ENCODE measurements around the gene CDK14. TPM values are rescaled to one million over a fixed set of nuclear protein-coding genes. Genes with fewer than 3 reads are reported as not detected.

Gene CDK14
- total and polyA plus RNA-seq, 2 donors (not counting 3 experiments of a cell fraction or from before 2014, with no cell fraction given): 5.5 to 34.2 TPM

- Histone ChIP-seq H2AFZ (ENCODE audit: low read depth, low read length) (no peak overlapping the region), H3K36me3 (ENCODE audit: control insufficient read depth in 2 of 2, extremely low read depth in 1 of 2, insufficient read depth in 2 of 2, low read length in 2 of 2) (no peaks in the 10 kb centered on the region), H3K27ac (ENCODE audit: insufficient read depth, low read depth, low read length) (no peak overlapping the region), H3K27me3 (ENCODE audit: control insufficient read depth in 2 of 2, insufficient read depth in 2 of 2, low read length in 2 of 2) (no peaks in the 10 kb centered on the region), H3K9ac (replicated peaks; ENCODE audit: extremely low read depth, insufficient read depth, low read length) (no peak overlapping the region), H3K9me3 (replicated peaks; ENCODE audit: control insufficient read depth, insufficient read depth, low read length) (no peaks in the 10 kb centered on the region), H3K9me1 (replicated peaks; ENCODE audit: control insufficient read depth, extremely low read depth, insufficient read depth, low read length) (no peaks in the 10 kb centered on the region), H4K20me1 (replicated peaks; ENCODE audit: control insufficient read depth, extremely low read depth, insufficient read depth, low read length) (no peaks in the 10 kb centered on the region), H3K4me2 (ENCODE audit: insufficient read depth, low read length) (no peak overlapping the region), H3K4me1 (ENCODE audit: control insufficient read depth, extremely low read depth, insufficient read depth, low read length) (no peaks in the 10 kb centered on the region), H3K79me2 (ENCODE audit: control insufficient read depth, insufficient read depth, low read length) (no peaks in the 10 kb centered on the region), H3K4me3 (replicated peaks in 1 of 3; ENCODE audit: insufficient read depth in 1 of 3, low read depth in 1 of 3, low read length in 3 of 3) (no peak overlapping the region)
- ChIA-PET CTCF (no interaction called here), POLR2A (no interaction called here)
- dilution Hi-C loops (cut with MboI; ENCODE audit: extremely low pct_ligation_motif_present, low sequenced_read_pairs) (no loop called here), intact Hi-C loops (cut with micrococcal nuclease) (no loop called here)
- no peak for DNase-seq (ENCODE audit: low read depth, low spot score)
- BruUV-seq (replicated peaks): no TSS peak
- no peak for TF ChIP-seq POLR2A (IDR thresholded peaks at IDR 0.05; ENCODE audit: low read depth, low read length)
- no peak for TF ChIP-seq MYC (IDR thresholded peaks at IDR 0.05; ENCODE audit: low read depth, low read length)
- TF ChIP-seq CTCF (IDR thresholded peaks at IDR 0.05; ENCODE audit: extremely low read depth in 1 of 2, insufficient read depth in 1 of 2, low read depth in 1 of 2, low read length in 2 of 2): no peak
- no peak for TF ChIP-seq POLR2AphosphoS5 (IDR thresholded peaks at IDR 0.05; ENCODE audit: insufficient read depth, low read depth, low read length)
- no peak for TF ChIP-seq EZH2 (IDR thresholded peaks at IDR 0.05; ENCODE audit: borderline replicate concordance, low read depth, low read length, severe bottlenecking)
- FAIRE-seq: no peak
These were observed 541.8 kb downstream of the CDK14 start for GRCh38 chr7:91137788-91138368.

- H3K4me3 ChIP-seq (replicated peaks in 1 of 3; ENCODE audit: insufficient read depth in 1 of 3, low read depth in 1 of 3, low read length in 3 of 3): no peak overlapping the region
- no peaks in the 10 kb centered on the region for H3K4me1 ChIP-seq (ENCODE audit: control insufficient read depth, extremely low read depth, insufficient read depth, low read length)
- intact Hi-C loops (cut with micrococcal nuclease) (no loop called here), dilution Hi-C loops (cut with MboI; ENCODE audit: extremely low pct_ligation_motif_present, low sequenced_read_pairs) (no loop called here)
- H3K27me3 ChIP-seq (ENCODE audit: control insufficient read depth in 2 of 2, insufficient read depth in 2 of 2, low read length in 2 of 2): no peaks in the 10 kb centered on the region
- no peak for DNase-seq (ENCODE audit: low read depth, low spot score)
- POLR2A ChIA-PET: no interaction called here
- no peaks in the 10 kb centered on the region for H3K79me2 ChIP-seq (ENCODE audit: control insufficient read depth, insufficient read depth, low read length)
- BruUV-seq (replicated peaks): no TSS peak
- H3K9me1 ChIP-seq (replicated peaks; ENCODE audit: control insufficient read depth, extremely low read depth, insufficient read depth, low read length): no peaks in the 10 kb centered on the region
- no peaks in the 10 kb centered on the region for H4K20me1 ChIP-seq (replicated peaks; ENCODE audit: control insufficient read depth, extremely low read depth, insufficient read depth, low read length)
- CTCF ChIA-PET: no interaction called here
- no peak overlapping the region for H3K9ac ChIP-seq (replicated peaks; ENCODE audit: extremely low read depth, insufficient read depth, low read length)
- H3K4me2 ChIP-seq (ENCODE audit: insufficient read depth, low read length): no peak overlapping the region
- H3K36me3 ChIP-seq (ENCODE audit: control insufficient read depth in 2 of 2, extremely low read depth in 1 of 2, insufficient read depth in 2 of 2, low read length in 2 of 2): no peaks in the 10 kb centered on the region
- FAIRE-seq: no peak
- no peak overlapping the region for H2AFZ ChIP-seq (ENCODE audit: low read depth, low read length)
- no peaks in the 10 kb centered on the region for H3K9me3 ChIP-seq (replicated peaks; ENCODE audit: control insufficient read depth, insufficient read depth, low read length)
- H3K27ac ChIP-seq (ENCODE audit: insufficient read depth, low read depth, low read length): no peak overlapping the region
- TF ChIP-seq CTCF (IDR thresholded peaks at IDR 0.05; ENCODE audit: extremely low read depth in 1 of 2, insufficient read depth in 1 of 2, low read depth in 1 of 2, low read length in 2 of 2): no peak
- no peak for TF ChIP-seq MYC (IDR thresholded peaks at IDR 0.05; ENCODE audit: low read depth, low read length)
- TF ChIP-seq EZH2 (IDR thresholded peaks at IDR 0.05; ENCODE audit: borderline replicate concordance, low read depth, low read length, severe bottlenecking): no peak
- TF ChIP-seq, protein P1, sequence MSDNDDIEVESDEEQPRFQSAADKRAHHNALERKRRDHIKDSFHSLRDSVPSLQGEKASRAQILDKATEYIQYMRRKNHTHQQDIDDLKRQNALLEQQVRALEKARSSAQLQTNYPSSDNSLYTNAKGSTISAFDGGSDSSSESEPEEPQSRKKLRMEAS (IDR thresholded peaks at IDR 0.05; ENCODE audit: insufficient read depth, insufficient read length): no peak
These were observed 544.2 kb downstream of the CDK14 start for GRCh38 chr7:91140286-91140685.
